Kidney epithelial cell (primary cell): Measurements from ENCODE around the gene CLDND2. TPM values are rescaled to one million over a fixed set of nuclear protein-coding genes. Genes with fewer than 3 reads are reported as not detected.

Source experiments
- DNase-seq: peaks from one replicate; pipeline ENCODE4 v3.0.0-alpha.2; 2010; ENCODE audit warnings: low read depth
- H3K27me3 ChIP-seq: 2 replicates; pipeline ENCODE4 v1.6.0; 2011; ENCODE audit warnings: low read length; ENCODE audit not compliant: control insufficient read depth, insufficient read depth
- H3K36me3 ChIP-seq: 2 replicates; pipeline ENCODE4 v1.5.1; 2011; ENCODE audit warnings: low read length; ENCODE audit not compliant: control insufficient read depth, insufficient read depth
- H3K4me3 ChIP-seq: 2 replicates; pipeline ENCODE4 v1.5.1; 2011; ENCODE audit warnings: low read depth, mild to moderate bottlenecking, control low read depth, low read length
- total RNA-seq: library from RNA; depleted of rRNA; stranded (reverse); fragments of >200 nt; gene quantifications from 2 replicates; pipeline ENCODE4 v1.2.3, GENCODE V29; 2015
- TF ChIP-seq, protein P1 (sequence below): IDR thresholded peaks from 2 replicates; pipeline ENCODE4 v1.5.1; 2011; ENCODE audit warnings: mild to moderate bottlenecking, moderate library complexity, low read length, control low read depth, inconsistent platforms; ENCODE audit not compliant: insufficient read depth, poor library complexity, severe bottlenecking

CLDND2 gene
- total RNA-seq, 1 donor from 2014 or later, result not detected

DNA sequence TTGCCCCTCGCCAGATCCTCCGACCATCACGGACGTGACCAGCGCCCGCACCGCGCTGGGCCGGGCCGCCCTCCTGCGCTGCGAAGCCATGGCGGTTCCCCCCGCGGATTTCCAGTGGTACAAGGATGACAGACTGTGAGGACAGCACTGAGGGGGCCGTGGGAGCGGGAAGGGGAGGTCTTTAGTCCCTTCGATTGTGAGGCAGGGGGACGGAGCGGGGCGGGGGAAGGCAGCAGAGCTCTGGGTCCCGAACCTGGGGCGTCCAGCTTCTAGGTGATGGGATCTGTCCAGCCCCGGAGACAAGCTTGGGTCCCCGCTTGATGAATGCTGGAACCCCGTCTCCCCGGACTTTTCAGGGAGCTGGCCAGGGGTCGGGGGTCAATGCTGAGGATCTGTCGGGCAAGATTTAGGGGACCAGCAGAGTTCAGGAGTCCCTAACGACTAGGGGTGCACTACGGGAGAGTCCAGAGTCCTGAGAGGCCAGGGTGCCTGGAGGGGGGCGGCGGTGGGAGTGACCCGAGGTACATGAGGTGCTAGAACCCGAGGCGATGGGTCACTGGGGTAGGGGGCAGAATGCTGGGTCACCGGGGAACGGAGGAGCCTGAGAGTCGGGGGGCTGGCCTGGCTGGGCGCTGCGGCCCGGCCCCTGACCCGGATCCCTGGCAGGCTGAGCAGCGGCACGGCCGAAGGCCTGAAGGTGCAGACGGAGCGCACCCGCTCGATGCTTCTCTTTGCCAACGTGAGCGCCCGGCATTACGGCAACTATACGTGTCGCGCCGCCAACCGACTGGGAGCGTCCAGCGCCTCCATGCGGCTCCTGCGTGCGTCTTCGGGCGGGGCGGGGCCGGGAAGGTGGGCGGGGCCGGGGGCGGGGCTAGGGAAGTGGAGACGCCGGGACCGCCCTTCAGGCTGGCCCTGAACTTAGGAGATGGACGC is 41.5 kb downstream of the CLDND2 start:
- no peak for DNase-seq
- no peak overlapping the region for H3K4me3 ChIP-seq
- TF ChIP-seq, protein P1, sequence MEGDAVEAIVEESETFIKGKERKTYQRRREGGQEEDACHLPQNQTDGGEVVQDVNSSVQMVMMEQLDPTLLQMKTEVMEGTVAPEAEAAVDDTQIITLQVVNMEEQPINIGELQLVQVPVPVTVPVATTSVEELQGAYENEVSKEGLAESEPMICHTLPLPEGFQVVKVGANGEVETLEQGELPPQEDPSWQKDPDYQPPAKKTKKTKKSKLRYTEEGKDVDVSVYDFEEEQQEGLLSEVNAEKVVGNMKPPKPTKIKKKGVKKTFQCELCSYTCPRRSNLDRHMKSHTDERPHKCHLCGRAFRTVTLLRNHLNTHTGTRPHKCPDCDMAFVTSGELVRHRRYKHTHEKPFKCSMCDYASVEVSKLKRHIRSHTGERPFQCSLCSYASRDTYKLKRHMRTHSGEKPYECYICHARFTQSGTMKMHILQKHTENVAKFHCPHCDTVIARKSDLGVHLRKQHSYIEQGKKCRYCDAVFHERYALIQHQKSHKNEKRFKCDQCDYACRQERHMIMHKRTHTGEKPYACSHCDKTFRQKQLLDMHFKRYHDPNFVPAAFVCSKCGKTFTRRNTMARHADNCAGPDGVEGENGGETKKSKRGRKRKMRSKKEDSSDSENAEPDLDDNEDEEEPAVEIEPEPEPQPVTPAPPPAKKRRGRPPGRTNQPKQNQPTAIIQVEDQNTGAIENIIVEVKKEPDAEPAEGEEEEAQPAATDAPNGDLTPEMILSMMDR, result peak; percentile 18
- H3K36me3 ChIP-seq, result no peaks in the 10 kb centered on the region
- H3K27me3 ChIP-seq, result peaks cover 17% of the 10 kb centered on the region

DNA sequence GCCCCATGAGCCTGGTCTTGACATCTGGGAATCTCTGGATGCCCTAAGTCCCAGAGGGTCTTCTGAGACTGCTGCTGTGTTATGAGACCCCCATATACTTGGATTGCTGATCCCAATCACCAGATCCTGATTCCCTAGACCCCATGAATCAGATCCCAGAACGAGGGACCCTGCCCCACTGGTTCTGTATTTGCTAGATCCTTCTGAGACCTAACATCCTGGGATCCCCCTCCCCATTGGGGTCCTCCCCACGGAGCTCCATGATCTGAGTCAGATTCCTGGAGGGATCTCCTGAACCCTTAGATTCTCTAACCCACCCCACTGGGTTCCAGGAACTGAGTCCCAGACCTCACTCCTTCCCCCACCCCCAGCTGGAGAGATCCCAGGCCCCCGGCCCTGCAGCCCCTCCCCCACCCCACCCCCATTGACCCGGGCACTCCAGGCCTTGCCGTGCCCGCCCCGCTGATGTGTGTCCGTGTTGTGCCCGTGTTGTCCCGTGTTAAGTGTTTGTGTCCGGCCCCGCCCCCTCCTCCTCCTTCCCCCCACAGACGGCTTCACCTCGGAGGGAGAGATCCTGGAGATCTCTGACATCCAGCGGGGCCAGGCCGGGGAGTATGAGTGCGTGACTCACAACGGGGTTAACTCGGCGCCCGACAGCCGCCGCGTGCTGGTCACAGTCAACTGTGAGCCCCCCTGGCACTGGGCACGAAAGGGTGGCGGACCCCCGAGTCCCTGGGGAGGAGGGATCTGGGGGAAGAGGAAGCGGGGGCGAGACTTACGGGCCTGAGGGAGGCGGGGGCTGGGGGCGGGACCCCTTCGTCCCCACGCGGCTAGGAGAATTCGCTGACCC is 42.4 kb downstream of the CLDND2 start:
- Histone ChIP-seq H3K4me3 (no peak overlapping the region), H3K27me3 (peaks cover 17% of the 10 kb centered on the region), H3K36me3 (no peaks in the 10 kb centered on the region)
- no peak for DNase-seq
- TF ChIP-seq, protein P1, result no peak

DNA sequence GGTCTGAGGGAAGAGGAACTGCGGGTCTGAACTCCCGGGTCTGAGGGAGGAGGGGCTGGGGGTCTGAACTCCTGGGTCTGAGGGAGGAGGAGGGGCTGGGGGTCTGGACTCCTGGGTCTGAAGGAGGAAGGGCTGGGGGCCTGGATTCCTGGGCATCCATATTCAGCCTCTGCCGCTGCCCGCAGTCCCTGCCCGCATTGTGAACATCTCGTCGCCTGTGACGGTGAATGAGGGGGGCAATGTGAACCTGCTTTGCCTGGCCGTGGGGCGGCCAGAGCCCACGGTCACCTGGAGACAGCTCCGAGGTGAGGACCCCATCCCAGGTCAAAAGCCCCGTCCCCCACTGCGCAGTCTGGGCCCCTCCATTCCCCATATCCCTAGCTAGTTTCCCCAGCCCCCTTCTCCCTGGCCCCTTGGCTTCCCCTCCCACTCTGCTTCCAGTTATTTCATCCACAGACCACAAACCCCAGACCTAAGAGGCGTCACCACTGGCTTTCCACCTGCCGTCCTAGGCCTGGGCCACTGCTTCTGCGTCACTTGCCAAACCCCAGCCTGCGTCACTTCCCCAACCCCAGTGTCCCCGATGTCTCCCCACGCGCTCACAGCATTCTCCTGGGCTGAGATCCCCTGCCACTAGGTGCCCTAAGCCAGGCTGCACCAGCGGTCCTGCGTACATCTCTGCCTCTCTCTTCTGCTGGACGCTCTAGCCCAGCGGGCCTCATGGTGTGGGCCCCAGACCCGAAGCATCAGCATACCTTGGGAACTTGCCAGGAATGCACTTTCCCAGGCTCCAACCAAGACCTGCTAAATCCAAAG is 43.4 kb downstream of the CLDND2 start:
- TF ChIP-seq, protein P1, result no peak
- Histone ChIP-seq H3K27me3 (peaks cover 17% of the 10 kb centered on the region), H3K36me3 (no peaks in the 10 kb centered on the region), H3K4me3 (no peak overlapping the region)
- DNase-seq, result no peak

DNA sequence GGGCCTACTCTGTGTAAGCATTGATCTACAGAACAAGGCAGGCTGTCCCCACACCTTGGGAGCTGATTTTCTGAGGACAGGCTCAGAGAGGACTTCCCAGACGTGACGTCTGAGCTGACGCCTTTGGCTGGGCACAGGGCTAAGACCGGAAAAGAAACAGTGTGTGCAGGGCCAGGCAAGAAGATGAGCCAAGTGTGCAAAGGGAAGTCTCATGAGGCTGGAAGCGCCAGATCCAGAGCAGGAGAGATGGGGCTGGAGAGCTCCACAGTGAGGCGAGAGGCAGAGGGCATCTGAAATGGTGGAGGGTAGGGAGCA is 44.7 kb downstream of the CLDND2 start:
- H3K27me3 ChIP-seq, result peaks cover 19% of the 10 kb centered on the region
- H3K36me3 ChIP-seq, result no peaks in the 10 kb centered on the region
- no peak for DNase-seq
- TF ChIP-seq, protein P1, result no peak
- H3K4me3 ChIP-seq, result no peak overlapping the region

DNA sequence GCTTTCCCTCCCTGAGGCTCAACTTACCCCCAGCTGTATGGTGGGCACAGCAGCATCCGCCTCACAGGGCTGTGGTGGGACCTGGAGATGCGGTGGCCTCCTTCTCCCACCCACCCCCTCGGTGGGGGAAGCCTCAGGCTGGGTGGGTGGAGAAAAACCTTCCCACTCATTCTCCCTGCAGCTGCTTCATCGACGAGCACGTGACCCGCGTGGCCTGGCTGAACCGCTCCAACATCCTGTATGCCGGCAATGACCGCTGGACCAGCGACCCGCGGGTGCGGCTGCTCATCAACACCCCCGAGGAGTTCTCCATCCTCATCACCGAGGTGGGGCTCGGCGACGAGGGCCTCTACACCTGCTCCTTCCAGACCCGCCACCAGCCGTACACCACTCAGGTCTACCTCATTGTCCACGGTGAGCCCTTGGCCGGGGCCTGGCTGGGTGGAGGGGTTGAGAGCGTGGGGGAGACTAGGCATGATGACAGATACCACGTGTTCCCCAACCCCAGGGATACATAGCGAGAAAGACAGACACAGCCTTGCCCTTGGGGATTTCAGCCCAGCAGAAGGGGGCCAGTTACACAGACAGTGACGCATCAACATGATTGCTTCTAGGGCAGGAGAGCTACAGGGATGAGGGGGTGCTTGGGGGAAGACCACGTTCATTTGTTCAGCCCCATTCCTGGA is 45.2 kb downstream of the CLDND2 start:
- no peaks in the 10 kb centered on the region for H3K36me3 ChIP-seq
- TF ChIP-seq, protein P1, result no peak
- DNase-seq, result no peak
- H3K4me3 ChIP-seq, result no peak overlapping the region
- H3K27me3 ChIP-seq, result peaks cover 19% of the 10 kb centered on the region
